ENCODE data around the gene PDGFA.

PDGFA gene

DNA sequence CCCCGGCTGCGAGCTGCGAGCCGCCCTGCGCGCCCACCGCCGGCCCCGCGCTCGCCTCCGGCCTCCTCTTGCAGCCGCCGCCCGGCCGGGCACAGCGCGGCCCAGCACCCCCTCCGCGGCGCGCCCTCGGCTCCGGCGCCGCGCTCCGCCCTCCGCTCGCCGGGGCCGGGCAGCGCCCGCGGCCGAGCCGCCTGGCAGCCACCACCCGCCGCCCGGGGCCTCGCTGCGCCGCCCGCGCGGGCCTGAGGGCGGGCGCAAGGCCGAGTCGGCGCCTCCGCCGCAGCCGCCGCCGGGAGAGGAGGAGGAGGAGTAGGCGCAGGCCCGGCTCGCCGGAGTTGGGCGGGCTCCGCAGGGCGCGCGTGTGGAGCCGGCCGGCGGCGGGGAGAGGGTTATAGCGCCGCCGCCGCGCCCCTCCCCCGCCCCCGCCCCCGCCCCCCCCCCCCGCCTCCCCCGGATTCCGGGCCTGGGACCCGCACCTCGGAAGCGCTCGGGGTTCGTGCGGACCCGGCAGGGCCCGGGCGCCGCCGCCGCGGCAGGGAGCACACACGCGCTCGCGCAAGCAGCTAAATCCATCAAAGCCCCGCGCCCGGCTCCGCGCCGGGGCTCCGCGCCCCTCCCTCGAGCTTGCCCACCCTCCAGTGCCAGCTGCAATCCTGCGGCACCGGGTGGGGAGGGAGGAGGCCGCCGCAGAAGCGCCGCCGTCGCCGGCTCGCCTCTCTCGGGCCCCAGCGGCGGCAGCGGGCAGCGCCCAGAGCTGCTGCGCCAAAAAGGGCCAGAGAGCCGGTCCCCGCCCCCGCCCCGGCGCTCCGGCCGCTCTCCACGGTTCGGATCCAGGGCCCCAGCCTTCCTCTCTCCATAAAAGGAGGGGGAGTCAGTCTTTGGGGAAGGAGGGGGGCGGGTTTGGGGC lies at the start of gene PDGFA:
TSS of gene PDGFA (minus strand) at position 363 of the 907 bp plus-strand sequence. CDS start 845 bp downstream, outside the sequence.
- no peak for DNase-seq (ENCODE audit: low read depth in 1 of 2, low spot score in 1 of 2)

DNA sequence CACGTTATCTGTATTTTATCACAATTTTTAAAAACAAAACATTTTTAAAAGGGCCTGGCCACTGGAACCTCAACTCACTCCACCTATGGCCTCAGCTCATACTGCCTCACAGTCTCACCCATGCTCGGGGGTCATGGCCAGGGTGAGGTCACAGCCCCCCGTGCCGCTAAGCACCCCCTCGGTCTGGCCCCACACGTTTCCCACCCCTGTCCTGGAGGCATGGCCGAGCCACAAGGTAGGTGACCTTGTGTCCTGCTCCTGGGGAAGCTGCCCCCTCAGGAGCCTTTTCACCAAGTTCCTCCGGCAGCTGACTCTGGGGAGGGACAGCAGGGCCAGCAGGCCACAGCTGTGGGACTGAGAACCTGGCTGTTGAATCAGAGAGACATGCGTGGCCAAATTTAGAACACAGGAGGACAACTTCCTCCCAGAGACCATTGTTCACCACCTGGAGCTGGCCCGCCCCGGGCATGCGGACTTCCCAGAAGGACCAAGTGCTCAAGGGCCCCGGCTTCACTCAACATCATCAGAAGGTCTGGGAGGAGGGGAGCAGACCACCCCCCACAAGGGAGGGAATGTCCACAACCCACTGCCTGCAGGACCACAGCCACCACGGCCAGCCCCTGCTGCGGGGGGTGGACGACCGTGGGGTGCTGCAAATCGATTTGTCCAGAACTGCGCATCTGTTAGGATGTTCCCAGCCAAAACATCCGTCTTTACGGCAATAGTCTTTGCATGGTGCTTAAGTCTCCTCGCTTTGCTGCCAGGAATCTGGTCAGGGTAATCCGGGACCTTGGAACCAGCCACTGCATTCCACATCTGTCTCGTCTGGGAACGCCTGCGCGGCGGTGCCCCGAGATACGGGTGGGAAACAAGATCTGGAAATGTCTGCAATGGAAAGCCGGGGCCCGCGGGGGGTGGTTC lies 48.6 kb upstream of the PDGFA start:
- no peak for DNase-seq (ENCODE audit: low read depth in 1 of 2, low spot score in 1 of 2)

GRCh38 chr7:567305-567883 lies 47.7 kb upstream of the PDGFA start:
- no peak for DNase-seq (ENCODE audit: low read depth in 1 of 2, low spot score in 1 of 2)

- no peak for DNase-seq (ENCODE audit: low read depth in 1 of 2, low spot score in 1 of 2)
Observed at GRCh38 chr7:566100-566499, 46.5 kb upstream of the PDGFA start.

DNA sequence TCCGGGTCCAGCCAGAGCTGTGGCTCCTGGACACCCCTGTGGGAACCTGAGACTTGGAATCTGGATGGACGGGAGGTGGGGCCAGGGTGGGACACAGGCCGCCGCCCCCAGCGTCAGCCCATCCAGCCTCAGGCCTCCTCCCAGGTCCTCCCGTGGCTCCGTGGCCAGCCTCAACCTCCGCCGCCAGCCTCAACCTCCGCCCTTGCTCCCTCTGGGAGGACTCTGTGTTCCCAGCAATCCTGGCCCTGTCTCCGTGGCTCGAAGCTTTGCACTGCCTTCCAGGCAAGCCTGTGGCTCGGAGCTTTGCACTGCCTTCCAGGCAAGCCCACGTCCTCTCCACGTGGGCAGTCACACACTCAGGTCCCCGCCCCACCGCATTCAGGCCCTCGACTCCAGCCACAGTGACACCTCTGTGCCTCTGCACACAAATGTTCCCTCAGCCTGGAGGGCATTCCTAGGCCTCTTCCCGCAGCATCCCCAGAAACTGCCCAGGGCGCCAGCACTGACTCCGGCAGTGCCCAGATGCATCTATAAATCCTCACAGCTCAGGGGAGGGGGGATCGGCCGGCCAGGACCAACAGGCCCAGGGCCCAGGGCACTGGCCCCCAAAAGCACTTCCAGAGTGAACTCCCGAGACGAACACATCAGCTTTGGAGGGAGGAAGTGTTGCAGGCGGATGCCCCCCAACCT lies 44.7 kb upstream of the PDGFA start:
- no peak for DNase-seq (ENCODE audit: low read depth in 1 of 2, low spot score in 1 of 2)

DNA sequence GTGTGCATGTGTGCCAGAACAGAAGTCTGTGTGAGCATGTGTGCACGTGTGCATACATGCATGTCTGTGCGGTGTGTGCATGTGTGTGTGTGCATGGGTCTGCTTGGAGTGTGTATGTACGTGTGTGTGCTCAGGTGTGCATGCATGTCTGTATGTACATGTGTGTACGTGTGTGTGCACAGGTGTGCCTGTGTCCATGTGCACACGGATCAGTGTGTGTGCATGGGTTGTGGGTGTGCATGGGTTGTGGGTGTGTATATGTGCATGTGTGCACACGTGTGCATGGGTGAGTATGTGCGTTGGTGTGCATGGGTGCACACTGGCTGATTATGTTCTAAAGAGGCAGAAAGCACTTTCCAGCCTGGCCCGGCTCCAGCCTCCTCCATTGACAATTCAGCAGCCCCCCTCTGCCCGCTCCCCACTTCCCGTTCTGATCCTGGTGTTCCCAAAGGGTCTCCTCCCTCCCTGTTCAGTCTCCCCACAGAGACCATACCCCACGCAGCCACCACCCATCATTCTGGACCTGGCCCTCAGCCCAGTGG lies 44.1 kb upstream of the PDGFA start:
- DNase-seq (ENCODE audit: low read depth in 1 of 2, low spot score in 1 of 2) = no peak

GRCh38 chr7:562789-563628 lies 43.4 kb upstream of the PDGFA start:
- no peak for DNase-seq (ENCODE audit: low read depth in 1 of 2, low spot score in 1 of 2)

GRCh38 chr7:562374-562675 lies 42.7 kb upstream of the PDGFA start:
- no peak for DNase-seq (ENCODE audit: low read depth in 1 of 2, low spot score in 1 of 2)

DNA sequence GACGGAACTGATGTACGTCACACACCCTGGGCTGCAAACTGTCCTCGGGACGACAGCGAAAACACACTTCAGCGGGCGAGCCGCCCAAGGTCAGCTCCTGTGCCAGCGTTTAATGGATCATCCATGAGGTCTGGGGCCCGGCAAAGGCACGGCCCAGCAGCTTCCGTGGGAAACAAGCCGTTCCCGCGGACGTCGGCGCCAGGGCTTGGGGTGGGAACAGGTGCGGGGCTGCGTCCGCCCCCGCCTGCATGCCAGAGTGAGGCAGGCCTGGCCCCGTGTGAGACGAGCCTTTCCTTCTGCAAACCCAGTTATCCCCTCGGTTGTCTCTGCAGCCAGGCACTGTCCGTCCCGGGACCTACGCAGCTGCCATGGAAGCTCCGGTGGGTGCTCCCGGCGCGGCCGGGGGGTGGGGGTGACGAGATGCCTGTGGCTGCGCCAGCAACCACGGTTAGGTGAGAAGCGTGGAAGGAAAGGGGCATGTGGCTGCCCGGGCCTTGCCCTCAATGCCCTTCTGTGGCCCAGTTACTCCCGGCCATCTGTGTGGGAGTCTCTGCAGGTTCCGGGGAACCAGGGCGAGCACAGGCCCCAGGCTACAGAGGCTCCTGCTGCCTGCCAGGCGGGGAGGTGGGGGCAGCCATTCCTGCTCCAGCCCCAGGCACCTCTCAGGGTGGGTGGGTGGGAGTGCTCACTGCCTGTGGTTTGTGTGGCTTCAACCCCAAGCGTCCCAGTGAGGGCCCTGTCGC lies 42.2 kb upstream of the PDGFA start:
- DNase-seq (ENCODE audit: low read depth in 1 of 2, low spot score in 1 of 2) = no peak

GRCh38 chr7:560966-561630 lies 41.5 kb upstream of the PDGFA start:
- no peak for DNase-seq (ENCODE audit: low read depth in 1 of 2, low spot score in 1 of 2)

GRCh38 chr7:559396-559705 lies 39.7 kb upstream of the PDGFA start:
- no peak for DNase-seq (ENCODE audit: low read depth in 1 of 2, low spot score in 1 of 2)

GRCh38 chr7:557558-557881 lies 37.9 kb upstream of the PDGFA start:
- no peak for DNase-seq (ENCODE audit: low read depth in 1 of 2, low spot score in 1 of 2)

DNA sequence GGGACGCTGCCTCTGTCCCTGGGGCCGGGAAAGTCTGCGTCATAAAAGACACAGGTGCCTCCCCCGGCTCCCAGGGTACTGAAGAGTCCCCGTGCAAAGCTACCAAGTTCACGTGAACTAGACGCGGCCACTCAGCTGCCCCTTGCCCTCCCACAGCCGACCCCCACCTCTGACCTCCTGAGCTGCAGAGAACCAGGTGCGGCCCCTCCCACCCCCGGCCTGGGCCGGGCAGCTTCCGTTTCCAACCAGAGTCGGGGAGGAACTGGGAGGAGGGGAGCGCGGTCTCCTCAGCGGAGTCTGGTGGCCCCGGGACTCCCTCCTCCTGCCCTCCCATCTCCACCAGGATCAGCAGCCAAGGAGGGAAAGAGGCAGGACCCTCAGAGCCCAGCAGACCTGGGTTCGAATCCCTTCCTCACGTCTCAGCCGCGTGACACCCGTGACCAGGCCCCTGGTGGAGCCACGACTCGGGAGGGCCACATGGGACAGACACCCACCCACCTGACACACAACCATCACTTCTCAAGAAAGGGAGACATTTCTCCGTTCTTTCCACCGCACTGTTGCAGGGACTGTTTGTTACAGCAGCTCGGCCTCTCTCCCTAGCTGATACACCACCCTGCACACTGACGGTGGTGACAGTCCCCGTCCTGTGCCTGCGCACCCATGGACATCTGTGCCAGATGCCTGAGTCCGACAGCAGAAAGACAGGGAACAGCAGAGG lies 37.4 kb upstream of the PDGFA start:
- DNase-seq (ENCODE audit: low read depth in 1 of 2, low spot score in 1 of 2) = no peak

GRCh38 chr7:556291-556826 lies 36.7 kb upstream of the PDGFA start:
- no peak for DNase-seq (ENCODE audit: low read depth in 1 of 2, low spot score in 1 of 2)

DNA sequence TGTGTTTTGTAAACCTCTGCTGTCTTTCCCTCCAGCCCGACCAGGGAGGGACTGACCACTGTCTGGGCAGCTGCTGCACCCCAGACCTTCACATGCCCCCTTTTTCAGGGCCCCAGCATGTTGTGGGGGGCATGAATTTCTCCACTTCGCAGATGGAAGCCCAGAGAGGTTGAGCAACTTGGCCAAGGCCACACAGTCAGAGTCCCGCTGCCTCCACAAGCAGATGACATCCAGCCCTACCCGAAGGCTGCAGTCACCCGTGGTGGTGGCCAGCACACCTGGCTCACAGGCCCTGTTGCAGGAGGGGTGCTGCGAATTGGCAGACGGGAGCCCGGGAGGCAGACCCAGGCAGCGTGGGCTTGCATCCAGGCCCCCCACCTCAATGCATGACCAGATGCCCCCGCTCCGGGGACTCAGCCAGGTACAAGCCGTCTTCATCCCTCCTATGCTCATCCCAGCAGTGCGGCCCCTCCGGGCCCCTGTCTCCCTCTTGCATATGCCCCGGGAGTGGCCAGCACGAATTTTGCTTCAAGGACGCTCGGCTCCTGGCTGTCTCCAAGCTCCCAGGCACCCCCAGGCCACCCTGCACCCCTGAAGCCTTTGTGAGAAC lies 36.0 kb upstream of the PDGFA start:
- no peak for DNase-seq (ENCODE audit: low read depth in 1 of 2, low spot score in 1 of 2)

DNA sequence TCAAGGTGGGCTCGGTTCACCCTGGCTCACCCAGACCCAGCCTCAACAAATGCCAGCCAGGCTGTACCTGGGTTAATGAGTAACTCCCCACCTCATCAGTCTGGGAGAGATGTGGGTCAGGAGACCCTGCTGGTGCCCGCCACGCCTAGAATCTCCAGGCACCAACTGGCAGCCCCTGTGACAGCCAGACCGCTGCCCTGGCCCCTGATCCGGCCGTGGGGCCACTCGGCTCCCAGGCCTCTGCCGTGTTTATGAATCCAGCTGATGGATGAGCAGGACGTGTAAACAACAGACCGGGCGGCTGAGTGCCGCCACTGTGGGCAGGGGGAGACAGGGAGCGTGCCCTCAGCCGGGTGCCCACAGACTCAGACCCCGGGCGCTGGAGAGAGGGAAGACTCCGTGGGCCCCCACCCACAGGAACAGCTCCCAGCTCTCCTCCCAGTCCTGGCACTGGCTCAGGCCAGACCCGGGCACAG lies 34.0 kb upstream of the PDGFA start:
- DNase-seq (ENCODE audit: low read depth in 1 of 2, low spot score in 1 of 2) = no peak

DNA sequence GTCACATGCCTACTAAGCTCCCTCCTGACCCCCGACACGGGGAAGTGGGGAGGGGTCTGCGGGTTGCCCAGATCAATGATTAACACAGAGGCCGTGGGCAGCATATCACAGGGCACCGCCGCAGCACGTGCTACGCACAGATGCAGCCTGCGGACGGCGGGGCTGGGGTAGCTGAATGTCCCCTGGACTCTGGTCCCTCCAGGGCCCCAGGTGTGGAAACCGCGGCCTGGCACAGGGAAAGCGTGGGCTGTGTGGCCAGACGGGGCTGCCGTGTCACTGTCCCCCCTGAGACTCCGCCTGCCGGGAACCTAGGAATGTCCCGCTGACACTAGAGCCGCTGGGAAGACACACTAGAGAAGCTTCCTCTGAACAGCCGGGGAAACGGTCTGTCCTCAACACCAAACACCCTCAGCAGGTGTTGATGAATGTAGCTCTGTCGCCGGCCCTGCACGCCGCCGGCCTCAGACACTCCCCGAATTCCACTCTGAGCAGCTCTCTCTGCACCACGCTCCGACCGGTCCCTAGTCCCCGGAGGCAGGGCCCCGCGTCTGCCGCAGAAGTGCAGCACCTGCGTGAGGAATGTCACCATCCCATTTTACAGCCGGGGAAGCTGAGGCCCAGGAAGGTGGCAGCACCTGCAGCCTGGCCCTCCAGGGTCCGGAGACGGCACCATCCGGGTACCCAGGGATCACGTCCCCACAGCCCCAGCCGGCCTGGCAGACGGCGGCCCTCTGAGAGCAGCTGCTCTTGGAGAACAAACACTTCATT lies 33.4 kb upstream of the PDGFA start:
- no peak for DNase-seq (ENCODE audit: low read depth in 1 of 2, low spot score in 1 of 2)

Data from activated T-helper 1 cell treated with anti-CD3 and anti-CD28 coated beads, Interleukin-2, amount 50 U/mL, for 16 hours (primary cell).